ENCODE measurements around the gene FAT1.
"Not testable (repeated sequence)": the region's sequence is repeated elsewhere in the genome, so short reads cannot be mapped to it uniquely, and the experiment has no call there.

FAT1 gene

GRCh38 chr4:186669735-186670134, 53.9 kb downstream of the FAT1 start:
- TF ChIP-seq CTCF (conservative IDR thresholded peaks at IDR 0.05), result peak; percentile 36

GRCh38 chr4:186669159-186669731, 54.4 kb downstream of the FAT1 start:
- TF ChIP-seq CTCF (conservative IDR thresholded peaks at IDR 0.05), result peak; percentile 72
- peak overlapping the region; percentile 9; the same call in 1 of the 2 replicates for H3K27ac ChIP-seq

More at GRCh38 chr4:186669735-186670134, 53.9 kb downstream of the FAT1 start:
- peak overlapping the region; percentile 9; the same call in 1 of the 2 replicates for H3K27ac ChIP-seq

- peak overlapping the region; percentile 66 for H3K27ac ChIP-seq
- no peak for TF ChIP-seq CTCF (conservative IDR thresholded peaks at IDR 0.05)
Observed at GRCh38 chr4:186666750-186667149, 56.9 kb downstream of the FAT1 start.

- TF ChIP-seq CTCF (conservative IDR thresholded peaks at IDR 0.05), result no peak
- H3K27ac ChIP-seq, result peak overlapping the region; percentile 66
Observed at GRCh38 chr4:186666252-186666651, 57.4 kb downstream of the FAT1 start.

- TF ChIP-seq CTCF (conservative IDR thresholded peaks at IDR 0.05), result no peak
- H3K27ac ChIP-seq, result no peak overlapping the region
Observed at GRCh38 chr4:186660403-186660802, 63.3 kb downstream of the FAT1 start.

- no peak overlapping the region for H3K27ac ChIP-seq
- TF ChIP-seq CTCF (conservative IDR thresholded peaks at IDR 0.05), result no peak
Observed at GRCh38 chr4:186659935-186660334, 63.7 kb downstream of the FAT1 start.

GRCh38 chr4:186659456-186659855, 64.2 kb downstream of the FAT1 start:
- not testable (repeated sequence) for H3K27ac ChIP-seq

- H3K27ac ChIP-seq, result no peak overlapping the region
- TF ChIP-seq CTCF (conservative IDR thresholded peaks at IDR 0.05), result no peak
Observed at GRCh38 chr4:186658657-186659056, 65.0 kb downstream of the FAT1 start.
